Activated CD8-positive, alpha-beta memory T cell treated with anti-CD3 and anti-CD28 coated beads, Interleukin-2, amount 10 ng/mL, durations not matched to agents 7 days and 5 days (primary cell): ENCODE results near the gene NUDT9. TPM values are rescaled to one million over a fixed set of nuclear protein-coding genes. Genes with fewer than 3 reads are reported as not detected.
"Not testable (repeated sequence)": the region's sequence is repeated elsewhere in the genome, so short reads cannot be mapped to it uniquely, and the experiment has no call there.

Experiments used
- ATAC-seq: fragments of 150-1000 bp; cut with Tn5 transposase; one replicate; pipeline ENCODE4 v1.10.0; 2021; ENCODE audit warnings: moderate library complexity
- CTCF ChIA-PET: fragments of 350-600 bp; sonication (Branson Sonifier 250); formaldehyde crosslinking; loops from one replicate; lab custom pipeline; 2021; ENCODE audit warnings: antibody characterized with exemption; lab: Charles Lee
- DNase-seq: peaks from one replicate; pipeline ENCODE4 v3.0.0-alpha.2; 2020
- H3K27ac Mint-ChIP-seq: one replicate; pipeline ENCODE4 v1.8.0; 2021; ENCODE audit warnings: mild to moderate bottlenecking, mixed read lengths
- H3K27me3 Mint-ChIP-seq: one replicate; pipeline ENCODE4 v1.8.0; 2021; ENCODE audit warnings: mixed read lengths
- H3K36me3 Mint-ChIP-seq: one replicate; pipeline ENCODE4 v1.8.0; 2021; ENCODE audit warnings: mild to moderate bottlenecking, mixed read lengths
- H3K4me1 Mint-ChIP-seq: one replicate; pipeline ENCODE4 v1.8.0; 2021; ENCODE audit warnings: mixed read lengths
- H3K4me3 Mint-ChIP-seq: one replicate; pipeline ENCODE4 v1.8.0; 2021; ENCODE audit warnings: mild to moderate bottlenecking, moderate library complexity, mixed read lengths
- H3K9me3 Mint-ChIP-seq: one replicate; pipeline ENCODE4 v1.8.0; 2022; ENCODE audit warnings: low read depth, mixed read lengths
- total RNA-seq, 2 experiments: library from RNA; stranded (reverse); gene quantifications; one replicate each; pipeline ENCODE4 v1.2.3, GENCODE V29; 2021

The NUDT9 gene
- total RNA-seq, 2 experiments from 2014 or later = 8.1 to 9.6 TPM

DNA sequence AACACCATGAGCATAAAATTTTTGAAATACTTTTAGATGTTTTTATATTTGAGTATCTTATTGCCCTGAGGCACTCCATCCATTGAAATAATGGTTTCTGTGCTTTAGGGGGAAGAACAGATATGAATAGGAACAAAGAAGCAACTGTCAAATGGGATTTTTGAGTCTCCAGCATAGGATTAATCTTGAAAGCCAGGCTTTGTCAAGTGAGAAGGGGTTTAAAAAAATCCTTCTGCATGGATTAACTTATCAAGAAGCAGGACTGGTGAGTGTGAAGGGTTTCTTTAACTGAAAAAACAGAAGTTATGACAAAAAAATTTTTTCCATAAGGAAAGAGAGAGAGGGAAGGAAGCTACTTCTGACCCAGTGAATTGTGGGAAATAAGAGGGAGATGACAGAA is 7.6 kb upstream of the NUDT9 start:
- DNase-seq = no peak
- H3K27ac Mint-ChIP-seq = no peak overlapping the region
- ATAC-seq = no peak
- H3K36me3 Mint-ChIP-seq = no peaks in the 10 kb centered on the region
- H3K27me3 Mint-ChIP-seq = peaks cover 8% of the 10 kb centered on the region
- H3K4me3 Mint-ChIP-seq = no peak overlapping the region
- CTCF ChIA-PET = interaction anchor here (1.4 kb wide), 1 partner anchor 61 kb away, joined by 5 read pairs; no protein-coding TSS in a partner anchor
- H3K9me3 Mint-ChIP-seq = no peaks in the 10 kb centered on the region
- no peaks in the 10 kb centered on the region for H3K4me1 Mint-ChIP-seq

DNA sequence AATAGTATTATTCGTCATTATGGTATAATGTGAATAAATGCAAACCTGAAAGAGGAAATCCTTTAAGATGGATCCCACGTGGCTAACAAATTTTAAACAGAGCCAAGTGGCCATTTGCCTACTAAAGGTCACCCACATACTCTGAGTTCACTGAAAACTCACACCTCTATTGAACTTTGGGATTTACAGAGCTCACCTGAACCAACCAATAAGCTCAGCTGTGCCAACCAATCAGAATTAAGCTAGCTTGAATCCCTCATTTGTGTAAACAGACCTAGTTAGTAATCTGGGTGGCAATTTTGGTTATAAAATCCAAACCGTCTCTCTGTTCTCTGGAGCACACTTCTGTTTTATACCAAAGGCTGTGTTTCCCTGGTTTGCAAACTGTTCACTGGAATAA is 5.4 kb upstream of the NUDT9 start:
- CTCF ChIA-PET = interaction anchor here (2.2 kb wide), 1 partner anchor 22 kb away, joined by 6 read pairs; no protein-coding TSS in a partner anchor
- H3K27me3 Mint-ChIP-seq = no peaks in the 10 kb centered on the region
- no peak overlapping the region for H3K27ac Mint-ChIP-seq
- no peaks in the 10 kb centered on the region for H3K9me3 Mint-ChIP-seq
- DNase-seq = no peak
- H3K36me3 Mint-ChIP-seq = no peaks in the 10 kb centered on the region
- peaks cover 7% of the 10 kb centered on the region for H3K4me1 Mint-ChIP-seq
- H3K4me3 Mint-ChIP-seq = no peak overlapping the region
- ATAC-seq = no peak

DNA sequence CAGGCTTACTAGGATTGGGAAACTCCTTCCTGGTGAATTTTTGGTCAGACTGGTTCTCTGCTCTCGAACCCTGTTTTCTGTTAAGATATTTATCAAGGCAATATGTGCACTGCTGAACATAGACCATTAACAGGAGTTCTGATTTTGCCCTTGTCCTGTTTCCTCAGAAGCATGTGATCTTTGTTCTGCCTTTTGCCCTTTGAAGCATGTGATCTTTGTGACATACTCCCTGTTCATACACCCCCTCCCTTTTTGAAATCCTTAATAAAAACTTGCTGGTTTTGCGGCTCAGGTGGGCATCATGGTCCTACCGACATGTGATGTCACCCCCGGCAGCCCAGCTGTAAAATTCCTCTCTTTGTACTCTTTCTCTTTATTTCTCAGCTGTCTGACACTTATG is 4.0 kb upstream of the NUDT9 start:
- H3K27me3 Mint-ChIP-seq, H3K4me1 Mint-ChIP-seq, H3K4me3 Mint-ChIP-seq, ATAC-seq, H3K36me3 Mint-ChIP-seq, DNase-seq, H3K27ac Mint-ChIP-seq, H3K9me3 Mint-ChIP-seq, CTCF ChIA-PET: not testable (repeated sequence)

DNA sequence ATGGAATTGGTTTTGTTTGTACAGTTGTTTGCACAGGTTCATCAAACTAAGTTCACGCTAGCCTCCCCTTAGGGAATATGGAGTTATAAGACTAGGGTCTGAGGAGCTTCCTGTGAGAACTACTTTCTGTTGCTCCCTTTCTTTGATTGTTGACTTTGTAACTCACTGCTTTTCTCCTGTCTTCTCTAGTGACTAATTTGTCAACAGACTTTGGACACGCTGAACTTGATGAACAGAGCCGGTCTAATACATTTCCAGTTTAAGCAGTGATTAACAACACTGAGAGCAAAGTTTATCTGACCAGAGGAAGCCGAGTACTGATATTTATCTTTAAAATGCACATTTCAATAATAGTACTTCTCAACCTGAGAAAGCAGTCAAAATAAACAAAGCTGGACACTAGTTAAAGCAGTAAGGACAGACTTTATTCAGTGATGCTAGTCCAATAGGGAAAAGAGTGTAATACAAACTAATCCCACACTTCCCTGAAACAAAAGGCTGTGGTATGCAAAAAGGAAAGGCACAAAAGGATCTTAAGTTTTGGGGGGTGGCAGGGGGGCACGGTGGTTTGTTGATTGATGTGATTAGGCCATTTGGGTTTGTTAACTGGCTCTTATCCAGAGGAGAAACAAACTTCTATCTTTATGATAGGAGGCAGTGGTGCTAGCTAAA is 2.7 kb upstream of the NUDT9 start:
- CTCF ChIA-PET = interaction anchor here (1.3 to 1.9 kb wide), 2 partner anchors 25 to 29 kb away, joined by 3 to 4 read pairs; partner anchors contain the start of gene HSD17B11
- ATAC-seq = no peak
- no peaks in the 10 kb centered on the region for H3K36me3 Mint-ChIP-seq
- H3K4me1 Mint-ChIP-seq = peaks cover 20% of the 10 kb centered on the region
- H3K27ac Mint-ChIP-seq = no peak overlapping the region
- H3K9me3 Mint-ChIP-seq = no peaks in the 10 kb centered on the region
- no peak for DNase-seq
- no peaks in the 10 kb centered on the region for H3K27me3 Mint-ChIP-seq
- H3K4me3 Mint-ChIP-seq = no peak overlapping the region

DNA sequence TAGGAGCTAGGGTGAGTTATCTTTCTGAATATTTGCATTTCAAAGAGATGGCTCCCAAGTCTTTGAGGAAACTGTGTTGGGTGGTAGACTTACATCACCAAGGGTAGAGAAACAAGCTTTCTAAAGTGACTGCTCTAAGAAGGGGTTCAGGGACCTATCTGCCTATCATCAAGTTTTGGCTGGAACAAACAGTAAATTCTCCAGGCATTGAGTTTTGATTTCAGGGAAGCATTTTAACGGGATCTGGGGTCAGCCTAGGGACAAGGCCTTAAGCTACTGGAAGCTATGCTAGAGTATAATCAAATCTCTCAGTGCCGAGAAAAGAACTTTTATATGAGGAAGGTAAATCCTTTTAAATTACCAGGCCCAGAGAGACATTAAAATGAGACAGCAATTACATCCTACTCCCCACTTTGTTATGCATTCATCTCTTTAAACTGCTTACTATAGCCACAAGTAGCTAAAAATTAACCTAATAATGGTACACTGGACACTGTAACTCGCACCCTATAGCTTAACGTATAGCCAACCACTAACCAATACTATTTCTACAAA is 2.0 kb upstream of the NUDT9 start:
- Mint-ChIP-seq H3K4me1 (peaks cover 22% of the 10 kb centered on the region), H3K4me3 (no peak overlapping the region), H3K9me3 (no peaks in the 10 kb centered on the region), H3K27ac (no peak overlapping the region), H3K36me3 (no peaks in the 10 kb centered on the region), H3K27me3 (no peaks in the 10 kb centered on the region)
- no peak for DNase-seq
- CTCF ChIA-PET = interaction anchor here (0.6 to 1.9 kb wide), 4 partner anchors 23 to 30 kb away, joined by 3 to 4 read pairs (median 4); partner anchors contain the start of gene HSD17B11
- no peak for ATAC-seq

DNA sequence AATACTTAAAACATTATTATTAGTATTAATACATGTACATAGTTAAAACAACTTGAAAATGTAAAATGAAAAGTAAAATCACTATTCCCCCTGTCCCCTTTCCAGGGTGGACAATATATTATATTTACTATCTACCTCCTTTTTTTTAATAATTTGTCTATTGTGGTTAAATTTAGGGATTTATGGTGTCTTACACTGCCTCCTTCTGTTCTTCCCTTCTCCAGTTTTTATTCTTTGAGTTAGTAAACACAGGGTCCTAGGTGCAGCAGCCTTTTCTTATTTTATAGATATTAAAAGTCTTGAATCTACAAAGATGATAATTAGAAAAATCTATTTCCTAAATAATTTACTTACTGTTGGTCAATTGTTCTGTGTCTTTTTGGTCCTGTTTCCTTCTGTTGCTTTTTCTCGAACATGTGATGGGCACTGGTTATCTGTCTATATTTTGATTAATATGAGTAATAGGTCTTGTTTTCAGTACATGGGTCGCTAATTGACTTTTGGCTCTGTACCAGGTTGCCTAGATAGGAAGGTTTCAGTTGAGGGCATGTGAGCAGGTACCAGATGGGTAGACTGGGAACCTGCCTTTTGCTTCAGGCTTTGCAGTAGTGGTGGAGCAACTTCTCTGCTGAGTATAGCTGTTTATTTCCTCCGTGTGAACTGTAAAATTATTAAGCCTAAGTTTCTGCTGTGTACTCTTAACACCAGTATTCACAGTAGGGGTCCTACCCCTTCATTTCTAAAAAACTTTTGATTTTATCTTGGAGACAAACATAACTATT is 1.1 kb downstream of the NUDT9 start:
- Mint-ChIP-seq H3K27me3 (no peaks in the 10 kb centered on the region), H3K27ac (peak overlapping the region; percentile 14), H3K9me3 (no peaks in the 10 kb centered on the region), H3K36me3 (no peaks in the 10 kb centered on the region), H3K4me1 (peaks cover 24% of the 10 kb centered on the region), H3K4me3 (peak overlapping the region; percentile 96)
- CTCF ChIA-PET = interaction anchor here (0.7 to 2.2 kb wide), 4 partner anchors 25 to 48 kb away, joined by 3 to 16 read pairs (median 5); partner anchors contain the start of gene HSD17B11
- DNase-seq (no peak), ATAC-seq (no peak)

DNA sequence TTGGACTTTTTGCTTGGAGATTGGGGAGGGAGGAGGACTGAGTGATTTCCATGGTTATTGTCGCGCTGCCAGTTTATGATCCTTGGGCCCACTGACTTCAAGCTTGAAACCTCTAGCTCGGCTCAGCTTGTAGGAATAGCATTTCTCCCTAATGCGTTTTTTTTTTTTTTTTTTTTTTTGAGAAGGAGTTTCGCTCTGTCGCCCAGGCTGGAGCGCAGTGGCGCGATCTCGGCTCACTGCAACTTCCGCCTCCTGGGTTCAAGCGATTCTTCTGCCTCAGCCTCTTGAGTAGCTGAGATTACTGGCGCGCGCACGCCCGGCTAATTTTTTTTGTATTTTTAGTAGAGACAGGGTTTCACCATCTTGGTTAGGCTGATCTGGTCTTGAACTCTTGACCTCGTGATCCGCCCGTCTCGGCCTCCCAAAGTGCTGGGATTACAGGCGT is 1.7 kb downstream of the NUDT9 start:
- H3K9me3 Mint-ChIP-seq, H3K27ac Mint-ChIP-seq, H3K36me3 Mint-ChIP-seq, DNase-seq, ATAC-seq, H3K27me3 Mint-ChIP-seq: not testable (repeated sequence)
- CTCF ChIA-PET = interaction anchor here (0.7 kb wide), 1 partner anchor 49 kb away, joined by 3 read pairs; no protein-coding TSS in a partner anchor
- Mint-ChIP-seq H3K4me3 (peak overlapping the region; percentile 96), H3K4me1 (peaks cover 24% of the 10 kb centered on the region)

DNA sequence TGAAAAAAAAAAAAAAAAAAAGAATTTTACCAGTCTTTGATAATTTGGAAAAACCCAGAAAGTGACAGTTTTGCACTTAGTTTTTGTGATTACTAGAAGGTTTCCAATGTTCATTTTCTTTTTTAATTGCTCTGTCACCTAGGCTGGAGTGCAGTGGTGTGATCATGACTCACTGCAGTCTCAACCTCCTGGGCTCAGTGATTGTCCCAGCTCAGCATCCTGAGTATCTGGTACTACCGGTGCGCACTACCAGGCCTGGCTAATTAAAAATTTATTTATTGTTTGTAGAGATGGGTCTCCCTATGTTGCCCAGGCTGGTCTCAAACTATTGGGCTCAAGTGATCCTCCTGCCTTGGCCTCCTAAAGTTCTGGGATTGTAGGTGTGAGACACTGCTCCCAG is 3.3 kb downstream of the NUDT9 start:
- Mint-ChIP-seq H3K27me3 (no peaks in the 10 kb centered on the region), H3K27ac (no peak overlapping the region), H3K36me3 (no peaks in the 10 kb centered on the region), H3K4me1 (peaks cover 24% of the 10 kb centered on the region), H3K9me3 (no peaks in the 10 kb centered on the region), H3K4me3 (no peak overlapping the region)
- ATAC-seq (no peak), DNase-seq (no peak)
- CTCF ChIA-PET = no interaction called here

DNA sequence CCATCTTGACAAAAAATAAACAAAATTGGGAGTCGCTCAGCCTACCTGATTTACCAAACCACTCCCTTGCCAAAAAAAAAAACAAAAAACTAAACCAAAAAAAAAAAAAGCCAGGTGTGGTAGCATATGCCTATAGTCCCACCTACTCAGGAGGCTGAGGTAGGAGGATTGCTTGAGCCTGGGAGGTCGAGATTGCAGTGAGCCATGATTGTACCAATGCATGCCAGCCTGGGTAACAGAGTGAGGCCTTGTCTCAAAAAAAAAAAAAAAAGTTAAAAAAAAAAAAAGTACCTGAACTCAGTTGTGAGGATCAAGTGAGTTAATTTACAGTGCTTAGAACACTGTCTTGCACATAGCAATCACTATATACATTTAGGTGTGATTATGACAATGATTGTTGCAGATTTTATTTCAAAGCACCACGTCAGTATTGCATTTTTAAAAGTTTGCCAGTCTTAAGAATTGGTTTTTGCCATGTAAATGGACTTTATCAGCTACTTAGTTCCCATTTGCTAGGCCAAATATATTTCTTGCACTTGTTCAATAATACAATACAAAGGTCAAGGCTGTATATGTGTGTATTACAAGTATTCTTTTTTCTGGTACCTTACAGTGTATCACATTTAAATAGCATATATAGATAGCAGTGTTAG is 4.6 kb downstream of the NUDT9 start:
- H3K27ac Mint-ChIP-seq = no peak overlapping the region
- H3K4me3 Mint-ChIP-seq = no peak overlapping the region
- ATAC-seq = no peak
- CTCF ChIA-PET = interaction anchor here (0.6 kb wide), 1 partner anchor 16 kb away, joined by 3 read pairs; no protein-coding TSS in a partner anchor
- no peaks in the 10 kb centered on the region for H3K27me3 Mint-ChIP-seq
- no peaks in the 10 kb centered on the region for H3K9me3 Mint-ChIP-seq
- peaks cover 17% of the 10 kb centered on the region for H3K4me1 Mint-ChIP-seq
- no peak for DNase-seq
- H3K36me3 Mint-ChIP-seq = no peaks in the 10 kb centered on the region

DNA sequence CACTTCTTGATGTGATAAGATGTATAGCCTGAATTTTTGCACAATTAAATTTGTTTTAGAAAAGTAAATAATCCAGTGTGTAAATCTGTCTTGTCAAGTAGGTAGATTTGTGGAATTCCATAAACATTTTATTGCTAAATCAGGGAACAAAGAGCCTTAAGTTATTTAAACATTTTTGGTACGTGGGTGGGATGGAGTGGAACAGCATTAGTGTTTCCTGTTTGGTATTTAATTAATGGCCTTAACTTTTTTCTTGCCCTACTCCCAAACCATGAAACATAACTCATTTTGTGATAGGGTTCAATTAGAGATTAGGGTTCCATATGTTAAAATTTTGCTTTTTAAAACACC is 5.1 kb downstream of the NUDT9 start:
- ATAC-seq (no peak), DNase-seq (no peak)
- CTCF ChIA-PET = no interaction called here
- no peaks in the 10 kb centered on the region for H3K9me3 Mint-ChIP-seq
- H3K4me3 Mint-ChIP-seq = no peak overlapping the region
- no peak overlapping the region for H3K27ac Mint-ChIP-seq
- H3K4me1 Mint-ChIP-seq = peaks cover 16% of the 10 kb centered on the region
- H3K36me3 Mint-ChIP-seq = peaks cover 3% of the 10 kb centered on the region
- H3K27me3 Mint-ChIP-seq = no peaks in the 10 kb centered on the region

DNA sequence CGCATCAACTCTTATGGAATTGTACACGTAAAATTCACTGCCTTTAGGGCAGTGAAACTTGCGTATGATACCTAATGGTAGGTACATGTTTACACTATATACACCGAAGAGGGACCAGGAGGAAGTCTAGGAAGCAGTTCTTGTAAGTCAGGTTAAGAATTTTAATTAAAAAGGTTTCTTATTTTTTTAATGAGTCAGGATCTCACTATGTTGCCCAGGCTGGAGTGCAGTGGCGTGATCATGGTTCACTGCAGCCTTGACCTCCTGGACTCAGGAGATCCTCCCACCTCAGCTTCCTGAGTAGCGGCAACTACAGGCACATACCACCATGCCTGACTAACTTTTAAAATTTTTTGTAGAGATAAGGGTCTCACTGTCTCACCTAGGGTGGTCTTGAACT is 6.6 kb downstream of the NUDT9 start:
- Mint-ChIP-seq H3K9me3 (no peaks in the 10 kb centered on the region), H3K4me3 (no peak overlapping the region), H3K36me3 (peaks cover 4% of the 10 kb centered on the region), H3K27ac (no peak overlapping the region), H3K27me3 (no peaks in the 10 kb centered on the region), H3K4me1 (peaks cover 9% of the 10 kb centered on the region)
- no peak for DNase-seq
- no peak for ATAC-seq
- CTCF ChIA-PET = interaction anchor here (0.6 kb wide), 1 partner anchor 9 kb away, joined by 3 read pairs; no protein-coding TSS in a partner anchor

DNA sequence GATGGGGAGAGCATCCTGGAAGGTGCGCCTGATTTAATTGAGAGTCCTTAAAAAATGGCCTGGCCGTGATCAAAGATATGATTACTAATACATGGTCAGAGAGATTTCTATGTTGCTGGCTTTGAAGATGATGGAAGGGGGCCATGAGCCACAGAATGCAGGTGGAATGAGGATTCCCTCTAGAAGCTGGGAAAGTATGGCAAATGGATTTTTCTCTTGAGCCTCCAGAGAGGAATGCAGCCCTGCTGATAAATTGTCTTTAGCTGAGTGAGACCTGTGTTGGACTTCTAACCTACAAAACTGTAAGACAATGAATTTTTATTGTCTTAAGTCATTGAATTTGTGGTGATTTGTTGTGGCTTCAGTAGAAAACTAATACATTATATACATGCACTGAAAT is 7.7 kb downstream of the NUDT9 start:
- CTCF ChIA-PET = no interaction called here
- Mint-ChIP-seq H3K27ac (no peak overlapping the region), H3K27me3 (no peaks in the 10 kb centered on the region), H3K4me1 (peaks cover 2% of the 10 kb centered on the region), H3K4me3 (no peak overlapping the region), H3K9me3 (no peaks in the 10 kb centered on the region), H3K36me3 (peaks cover 6% of the 10 kb centered on the region)
- no peak for ATAC-seq
- no peak for DNase-seq

DNA sequence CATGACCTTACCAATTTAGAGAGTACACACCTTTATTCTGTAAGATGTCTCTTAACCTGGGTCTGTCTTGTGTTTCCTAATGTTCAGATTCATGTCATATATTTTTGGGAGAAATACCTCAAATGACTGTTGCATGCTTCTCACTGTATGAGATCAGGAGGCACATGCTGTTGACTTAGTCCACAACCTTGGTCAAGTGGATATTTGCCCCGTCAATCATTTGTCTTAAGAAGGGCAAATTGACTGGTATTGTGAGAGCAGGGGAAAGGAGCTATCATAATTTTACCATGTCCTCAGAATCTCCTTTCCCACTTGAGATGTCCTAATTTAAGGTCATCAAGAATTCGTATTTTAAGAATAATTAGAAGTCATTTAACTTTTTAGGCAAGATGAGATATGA is 11.0 kb downstream of the NUDT9 start:
- H3K4me3 Mint-ChIP-seq = no peak overlapping the region
- CTCF ChIA-PET = no interaction called here
- no peak for DNase-seq
- no peaks in the 10 kb centered on the region for H3K27me3 Mint-ChIP-seq
- H3K9me3 Mint-ChIP-seq = no peaks in the 10 kb centered on the region
- peaks cover 11% of the 10 kb centered on the region for H3K36me3 Mint-ChIP-seq
- H3K27ac Mint-ChIP-seq = no peak overlapping the region
- no peak for ATAC-seq
- no peaks in the 10 kb centered on the region for H3K4me1 Mint-ChIP-seq
